GM18873 (cell line): ENCODE data around the gene ALDH3B2.

ENCODE experiments used
- ATAC-seq: cut with Tn5 transposase; IDR thresholded peaks from one replicate; pipeline ENCODE4 v1.9.1; 2021; ENCODE audit warnings: mild to moderate bottlenecking, moderate library complexity, moderate number of reproducible peaks; ENCODE audit not compliant: unreplicated experiment, low FRiP score

ALDH3B2 gene

GRCh38 chr11:67617243-67617953, 57.0 kb downstream of the ALDH3B2 start:
- ATAC-seq, result no peak

- ATAC-seq, result no peak
Measured at GRCh38 chr11:67616431-67617242, 57.8 kb downstream of the ALDH3B2 start.

- no peak for ATAC-seq
Measured at GRCh38 chr11:67615728-67616430, 58.5 kb downstream of the ALDH3B2 start.

- no peak for ATAC-seq
Measured at GRCh38 chr11:67614730-67615714, 59.4 kb downstream of the ALDH3B2 start.

- peak; percentile 60 for ATAC-seq
Measured at GRCh38 chr11:67613960-67614715, 60.3 kb downstream of the ALDH3B2 start.

GRCh38 chr11:67613313-67613959, 61.0 kb downstream of the ALDH3B2 start:
- ATAC-seq, result no peak

GRCh38 chr11:67612751-67613150, 61.7 kb downstream of the ALDH3B2 start:
- ATAC-seq, result no peak
